Endothelial cell of umbilical vein (primary cell): Measurements from ENCODE around the gene KLRK1. TPM values are rescaled to one million over a fixed set of nuclear protein-coding genes. Genes with fewer than 3 reads are reported as not detected.
"Not testable (repeated sequence)": the region's sequence is repeated elsewhere in the genome, so short reads cannot be mapped to it uniquely, and the experiment has no call there.

Experiments used
- BruUV-seq: library from RNA; stranded (reverse); fragments of 400-500 nt; replicated peaks from 2 replicates; lab custom pipeline; 2021; lab: Mats Ljungman, UMichigan
- CTCF ChIA-PET: fragments of 300-600, 350-600 bp; sonication (Branson Sonifier 250); formaldehyde crosslinking; loops from one replicate; lab custom pipeline; 2021; ENCODE audit warnings: antibody characterized with exemption, inconsistent platforms; lab: Charles Lee
- POLR2A ChIA-PET: fragments of 300-600, 350-600 bp; sonication (Branson Sonifier 250); formaldehyde crosslinking; loops from one replicate; lab custom pipeline; 2021; ENCODE audit warnings: antibody characterized with exemption, inconsistent platforms; lab: Charles Lee
- DNase-seq: peaks from one replicate; pipeline ENCODE4 v3.0.0-alpha.2; 2011; ENCODE audit warnings: low read depth, low spot score
- FAIRE-seq: peaks from 2 replicates; lab custom pipeline; 2011; peaks lifted over from hg19 to GRCh38; lab: Jason Lieb, UNC
- H2AFZ ChIP-seq: 2 replicates; pipeline ENCODE4 v1.6.0; 2012; ENCODE audit warnings: low read depth, low read length, control low read depth, inconsistent platforms
- H3K27ac ChIP-seq: 2 replicates; pipeline ENCODE4 v1.5.1; 2011; ENCODE audit warnings: low read depth, mild to moderate bottlenecking, control low read depth, low read length, moderate library complexity; ENCODE audit not compliant: insufficient read depth
- H3K27me3 ChIP-seq, 2 experiments: 2 replicates each; pipeline versions ENCODE4 v1.6.0 to v1.6.1; 2011; ENCODE audit warnings: low read length in 2 of 2, mixed read lengths in 1 of 2; ENCODE audit not compliant: control insufficient read depth in 2 of 2, insufficient read depth in 2 of 2
- H3K36me3 ChIP-seq, 2 experiments: 2 replicates in 1 of 2; 3 replicates in 1 of 2; pipeline ENCODE4 v1.5.1; 2011; ENCODE audit warnings: low read length in 2 of 2, mild to moderate bottlenecking in 1 of 2, moderate library complexity in 1 of 2; ENCODE audit not compliant: control insufficient read depth in 2 of 2, insufficient read depth in 2 of 2; ENCODE audit errors: extremely low read depth in 1 of 2
- H3K4me1 ChIP-seq: 3 replicates; pipeline ENCODE4 v1.5.1; 2011; ENCODE audit warnings: mild to moderate bottlenecking, low read length; ENCODE audit not compliant: control insufficient read depth, insufficient read depth; ENCODE audit errors: extremely low read depth
- H3K4me2 ChIP-seq: 2 replicates; pipeline ENCODE4 v1.6.1; 2011; ENCODE audit warnings: low read length, control low read depth, mixed read lengths; ENCODE audit not compliant: insufficient read depth
- H3K4me3 ChIP-seq, 3 experiments: fragments of 200-600 bp in 1 of 3; sonication (generic), shearing (Covaris generic) in 1 of 3; replicated peaks in 1 of 3; 2 replicates each; pipeline ENCODE4 v1.5.1; 2011 to 2016; ENCODE audit warnings: control low read depth in 3 of 3, low read length in 3 of 3, mild to moderate bottlenecking in 2 of 3, inconsistent platforms in 1 of 3, low read depth in 1 of 3, moderate library complexity in 1 of 3; ENCODE audit not compliant: insufficient read depth in 1 of 3
- H3K79me2 ChIP-seq: 2 replicates; pipeline ENCODE4 v1.6.0; 2012; ENCODE audit warnings: low read length, inconsistent platforms; ENCODE audit not compliant: control insufficient read depth, insufficient read depth
- H3K9ac ChIP-seq: replicated peaks from 2 replicates; pipeline ENCODE3; 2011; ENCODE audit warnings: low read length, control low read depth; ENCODE audit not compliant: insufficient read depth; ENCODE audit errors: extremely low read depth
- H3K9me1 ChIP-seq: replicated peaks from 3 replicates; pipeline ENCODE4 v1.6.0; 2011; ENCODE audit warnings: mild to moderate bottlenecking, low read length; ENCODE audit not compliant: control insufficient read depth, insufficient read depth; ENCODE audit errors: extremely low read depth
- H3K9me3 ChIP-seq: replicated peaks from 2 replicates; pipeline ENCODE4 v1.5.1; 2012; ENCODE audit warnings: low read length, inconsistent platforms; ENCODE audit not compliant: control insufficient read depth, insufficient read depth
- H4K20me1 ChIP-seq: replicated peaks from 2 replicates; pipeline ENCODE3; 2011; ENCODE audit warnings: mild to moderate bottlenecking, low read length; ENCODE audit not compliant: control insufficient read depth, insufficient read depth; ENCODE audit errors: extremely low read depth
- EZH2 ChIP-seq: IDR thresholded peaks from 2 replicates; pipeline ENCODE4 v1.6.1; 2012; ENCODE audit warnings: borderline replicate concordance, low read depth, mild to moderate bottlenecking, moderate library complexity, low read length, inconsistent platforms; ENCODE audit not compliant: severe bottlenecking
- FOS ChIP-seq: IDR thresholded peaks from 2 replicates; pipeline ENCODE4 v1.6.1; 2011; ENCODE audit warnings: mild to moderate bottlenecking, low read length, moderate library complexity, borderline replicate concordance; ENCODE audit not compliant: insufficient read depth
- GATA2 ChIP-seq: IDR thresholded peaks from 2 replicates; pipeline ENCODE4 v1.7.0; 2011; ENCODE audit warnings: low read depth, mild to moderate bottlenecking, moderate library complexity, mixed read lengths, low read length; ENCODE audit not compliant: insufficient read length, insufficient read depth
- JUN ChIP-seq: IDR thresholded peaks from 2 replicates; pipeline ENCODE4 v1.6.1; 2011; ENCODE audit warnings: borderline replicate concordance, low read depth; ENCODE audit not compliant: insufficient read length, insufficient read depth
- MYC ChIP-seq: IDR thresholded peaks from one replicate; pipeline ENCODE4 v1.6.1; 2011; ENCODE audit warnings: mild to moderate bottlenecking, low read depth, low read length
- POLR2A ChIP-seq: IDR thresholded peaks from 2 replicates; pipeline ENCODE4 v1.6.1; 2012; ENCODE audit warnings: low read depth, mild to moderate bottlenecking, control low read depth, low read length
- POLR2AphosphoS5 ChIP-seq: IDR thresholded peaks from 2 replicates; pipeline ENCODE4 v1.6.1; 2012; ENCODE audit warnings: low read depth, mild to moderate bottlenecking, control low read depth, low read length, moderate library complexity; ENCODE audit not compliant: insufficient read depth
- dilution Hi-C: fragments of 300-500 bp; cut with MboI; formaldehyde crosslinking; loops from one replicate; pipeline ENCODE4 v1.15.0; 2019; ENCODE audit warnings: low sequenced_read_pairs; ENCODE audit not compliant: extremely low pct_ligation_motif_present
- intact Hi-C: fragments of 100-400 bp; cut with micrococcal nuclease; formaldehyde crosslinking; loops from one replicate; pipeline ENCODE4 v1.10.0; 2022
- polyA plus RNA-seq, 4 experiments: library from polyadenylated mRNA; depleted of rRNA in 3 of 4; stranded (reverse) in 3 of 4; unstranded in 1 of 4; fragments of >200 nt; gene quantifications; 2 replicates each; pipeline versions ENCODE4 v1.2.1 to v1.2.3, GENCODE V29; 2011 to 2012; ENCODE audit warnings: missing spikeins in 1 of 4
- total RNA-seq: library from RNA; stranded (reverse); gene quantifications from 2 replicates; pipeline ENCODE4 v1.2.3, GENCODE V29; 2021
- TF ChIP-seq, protein P1 (sequence below): IDR thresholded peaks from 2 replicates; pipeline ENCODE4 v1.6.1; 2011; ENCODE audit not compliant: insufficient read depth, insufficient read length
- TF ChIP-seq, protein P2 (sequence below), 2 donors: IDR thresholded peaks; 1 replicate in 1 of 2; 2 replicates in 1 of 2; pipeline ENCODE4 v1.5.1; 2011; ENCODE audit warnings: low read length in 2 of 2, mild to moderate bottlenecking in 2 of 2, moderate library complexity in 2 of 2, control low read depth in 1 of 2, inconsistent platforms in 1 of 2, low read depth in 1 of 2; ENCODE audit not compliant: insufficient read depth in 1 of 2; ENCODE audit errors: extremely low read depth in 1 of 2

KLRK1 gene
- total and polyA plus RNA-seq, 2 donors (not counting 3 experiments of a cell fraction or from before 2014, with no cell fraction given), result not detected

DNA sequence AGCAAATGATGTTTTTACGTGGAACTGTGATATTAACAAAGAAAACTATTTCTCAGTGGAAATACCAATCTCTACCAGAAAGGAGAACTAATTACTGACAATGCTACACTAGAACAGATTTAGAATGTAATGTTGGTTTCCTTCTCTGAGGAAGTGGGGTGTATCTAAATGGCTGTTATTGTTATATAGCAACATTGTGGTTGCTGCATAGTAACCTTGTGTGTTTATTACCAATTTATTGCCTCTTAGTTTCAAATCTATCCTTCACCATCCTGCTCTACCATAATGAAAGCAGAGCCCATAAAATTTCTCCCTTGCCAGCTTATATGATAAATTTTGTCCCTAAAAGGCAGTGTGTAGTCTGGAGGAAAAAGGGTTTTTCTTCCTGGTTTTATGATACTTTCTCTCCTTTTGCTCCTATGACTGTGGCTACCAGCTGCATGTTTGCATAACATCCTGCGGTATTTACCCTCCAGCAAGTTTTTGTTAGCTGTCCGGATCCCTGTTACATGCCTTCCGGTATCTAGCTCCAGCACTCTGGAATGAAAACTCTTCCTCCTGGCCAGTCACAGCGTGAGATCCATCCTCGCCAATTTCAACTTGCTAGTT lies 5.7 kb upstream of the KLRK1 start:
- no peaks in the 10 kb centered on the region for H3K9me1 ChIP-seq
- H3K4me3 ChIP-seq, result no peak overlapping the region
- dilution Hi-C loops (no loop called here), intact Hi-C loops (no loop called here)
- FAIRE-seq (no peak), DNase-seq (no peak)
- ChIA-PET POLR2A (no interaction called here), CTCF (interaction anchor here (0.6 kb wide), 1 partner anchor 8 kb away, joined by 3 read pairs; no protein-coding TSS in a partner anchor)
- H4K20me1 ChIP-seq, result no peaks in the 10 kb centered on the region
- TF ChIP-seq GATA2, result no peak
- TF ChIP-seq, protein P1, sequence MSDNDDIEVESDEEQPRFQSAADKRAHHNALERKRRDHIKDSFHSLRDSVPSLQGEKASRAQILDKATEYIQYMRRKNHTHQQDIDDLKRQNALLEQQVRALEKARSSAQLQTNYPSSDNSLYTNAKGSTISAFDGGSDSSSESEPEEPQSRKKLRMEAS, result no peak
- no peak for TF ChIP-seq JUN
- TF ChIP-seq MYC, result no peak
- TF ChIP-seq, protein P2, sequence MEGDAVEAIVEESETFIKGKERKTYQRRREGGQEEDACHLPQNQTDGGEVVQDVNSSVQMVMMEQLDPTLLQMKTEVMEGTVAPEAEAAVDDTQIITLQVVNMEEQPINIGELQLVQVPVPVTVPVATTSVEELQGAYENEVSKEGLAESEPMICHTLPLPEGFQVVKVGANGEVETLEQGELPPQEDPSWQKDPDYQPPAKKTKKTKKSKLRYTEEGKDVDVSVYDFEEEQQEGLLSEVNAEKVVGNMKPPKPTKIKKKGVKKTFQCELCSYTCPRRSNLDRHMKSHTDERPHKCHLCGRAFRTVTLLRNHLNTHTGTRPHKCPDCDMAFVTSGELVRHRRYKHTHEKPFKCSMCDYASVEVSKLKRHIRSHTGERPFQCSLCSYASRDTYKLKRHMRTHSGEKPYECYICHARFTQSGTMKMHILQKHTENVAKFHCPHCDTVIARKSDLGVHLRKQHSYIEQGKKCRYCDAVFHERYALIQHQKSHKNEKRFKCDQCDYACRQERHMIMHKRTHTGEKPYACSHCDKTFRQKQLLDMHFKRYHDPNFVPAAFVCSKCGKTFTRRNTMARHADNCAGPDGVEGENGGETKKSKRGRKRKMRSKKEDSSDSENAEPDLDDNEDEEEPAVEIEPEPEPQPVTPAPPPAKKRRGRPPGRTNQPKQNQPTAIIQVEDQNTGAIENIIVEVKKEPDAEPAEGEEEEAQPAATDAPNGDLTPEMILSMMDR (IDR thresholded peaks at IDR 0.05; ENCODE audit: extremely low read depth in 1 of 2, insufficient read depth in 1 of 2, low read depth in 1 of 2, low read length in 2 of 2), result no peak
- no peak for TF ChIP-seq EZH2
- TF ChIP-seq FOS, result no peak
- no peak for TF ChIP-seq POLR2A
- no peak for TF ChIP-seq POLR2AphosphoS5
- H3K9me3 ChIP-seq, result no peaks in the 10 kb centered on the region
- H2AFZ ChIP-seq, result no peak overlapping the region
- no TSS peak for BruUV-seq
- no peaks in the 10 kb centered on the region for H3K79me2 ChIP-seq
- no peak overlapping the region for H3K4me2 ChIP-seq
- H3K27ac ChIP-seq, result no peak overlapping the region
- no peak overlapping the region for H3K9ac ChIP-seq
- no peaks in the 10 kb centered on the region for H3K27me3 ChIP-seq
- H3K36me3 ChIP-seq, result no peaks in the 10 kb centered on the region
- peaks cover 2% of the 10 kb centered on the region for H3K4me1 ChIP-seq

DNA sequence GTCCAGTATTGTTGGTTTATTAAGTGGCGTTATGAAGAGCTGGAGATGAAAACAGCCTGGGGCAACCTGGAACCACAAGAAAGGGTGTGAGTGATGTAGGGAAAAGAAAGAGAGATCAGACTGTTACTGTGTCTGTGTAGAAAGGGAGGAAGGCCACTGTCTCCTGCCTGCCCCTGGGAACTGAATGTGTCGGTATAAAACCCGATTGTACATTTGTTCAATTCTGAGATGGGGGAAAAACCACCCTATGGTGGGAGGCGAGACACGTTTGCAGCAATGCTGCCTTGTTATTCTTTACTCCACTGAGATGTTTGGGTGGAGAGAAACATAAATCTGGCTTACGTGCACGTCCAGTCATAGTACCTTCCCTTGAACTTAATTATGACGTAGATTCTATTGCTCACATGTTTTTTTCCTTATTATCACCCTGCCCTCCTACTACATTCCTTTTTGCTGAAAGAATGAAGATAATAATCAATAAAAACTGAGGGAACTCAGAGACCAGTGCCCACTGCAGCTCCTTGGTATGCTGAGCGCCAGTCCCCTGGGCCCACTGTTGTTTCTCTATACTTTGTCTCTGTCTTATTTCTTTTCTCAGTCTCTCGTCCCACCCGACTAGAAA lies 4.8 kb upstream of the KLRK1 start:
- H3K36me3 ChIP-seq, intact Hi-C loops, BruUV-seq, H2AFZ ChIP-seq, H3K9ac ChIP-seq, H3K79me2 ChIP-seq, H3K9me1 ChIP-seq, H3K4me3 ChIP-seq, H3K27ac ChIP-seq, DNase-seq, POLR2A ChIA-PET, H4K20me1 ChIP-seq, FAIRE-seq, H3K9me3 ChIP-seq, dilution Hi-C loops, H3K27me3 ChIP-seq, H3K4me2 ChIP-seq, CTCF ChIA-PET, H3K4me1 ChIP-seq: not testable (repeated sequence)
